ENCODE data around the gene CTAG1B. TPM values are rescaled to one million over a fixed set of nuclear protein-coding genes. Genes with fewer than 3 reads are reported as not detected.
"Not testable (repeated sequence)": the region's sequence is repeated elsewhere in the genome, so short reads cannot be mapped to it uniquely, and the experiment has no call there.

CTAG1B gene
- total RNA-seq, 1 donor from 2014 or later: not detected

GRCh38 chrX:154608823-154609222 lies 10.3 kb downstream of the CTAG1B start:
- H3K4me1 Mint-ChIP-seq (ENCODE audit: low read depth); H3K4me3 Mint-ChIP-seq; H3K36me3 Mint-ChIP-seq (ENCODE audit: low read depth); H3K27me3 Mint-ChIP-seq (ENCODE audit: insufficient read depth); intact Hi-C loops (cut with micrococcal nuclease); H3K27ac Mint-ChIP-seq; DNase-seq (ENCODE audit: low spot score); H3K9me3 Mint-ChIP-seq: not testable (repeated sequence)

- H3K4me3 Mint-ChIP-seq; H3K36me3 Mint-ChIP-seq (ENCODE audit: low read depth); H3K27me3 Mint-ChIP-seq (ENCODE audit: insufficient read depth); H3K4me1 Mint-ChIP-seq (ENCODE audit: low read depth); H3K9me3 Mint-ChIP-seq; DNase-seq (ENCODE audit: low spot score); H3K27ac Mint-ChIP-seq; intact Hi-C loops (cut with micrococcal nuclease): not testable (repeated sequence)
Observed at GRCh38 chrX:154607976-154608375, 11.1 kb downstream of the CTAG1B start.

GRCh38 chrX:154607370-154607769 lies 11.7 kb downstream of the CTAG1B start:
- Mint-ChIP-seq H3K4me3 (no peak overlapping the region), H3K27ac (no peak overlapping the region), H3K27me3 (ENCODE audit: insufficient read depth) (peaks cover 9% of the 10 kb centered on the region), H3K9me3 (no peaks in the 10 kb centered on the region), H3K4me1 (ENCODE audit: low read depth) (peaks cover 8% of the 10 kb centered on the region), H3K36me3 (ENCODE audit: low read depth) (no peaks in the 10 kb centered on the region)
- intact Hi-C loops (cut with micrococcal nuclease): no loop called here
- DNase-seq (ENCODE audit: low spot score): no peak

GRCh38 chrX:154605566-154605965 lies 13.5 kb downstream of the CTAG1B start:
- no peak for DNase-seq (ENCODE audit: low spot score)
- H3K27ac Mint-ChIP-seq: no peak overlapping the region
- H3K4me1 Mint-ChIP-seq (ENCODE audit: low read depth): peaks cover 8% of the 10 kb centered on the region
- H3K27me3 Mint-ChIP-seq (ENCODE audit: insufficient read depth): peaks cover 9% of the 10 kb centered on the region
- H3K4me3 Mint-ChIP-seq: no peak overlapping the region
- no peaks in the 10 kb centered on the region for H3K9me3 Mint-ChIP-seq
- intact Hi-C loops (cut with micrococcal nuclease): no loop called here
- no peaks in the 10 kb centered on the region for H3K36me3 Mint-ChIP-seq (ENCODE audit: low read depth)

- DNase-seq (ENCODE audit: low spot score): no peak
- Mint-ChIP-seq H3K36me3 (ENCODE audit: low read depth) (no peaks in the 10 kb centered on the region), H3K4me1 (ENCODE audit: low read depth) (peaks cover 8% of the 10 kb centered on the region), H3K27me3 (ENCODE audit: insufficient read depth) (peaks cover 9% of the 10 kb centered on the region), H3K9me3 (no peaks in the 10 kb centered on the region), H3K27ac (no peak overlapping the region), H3K4me3 (no peak overlapping the region)
- intact Hi-C loops (cut with micrococcal nuclease): no loop called here
Observed at GRCh38 chrX:154603438-154604430, 15.3 kb downstream of the CTAG1B start.

- DNase-seq (ENCODE audit: low spot score): no peak
- Mint-ChIP-seq H3K4me3 (no peak overlapping the region), H3K36me3 (ENCODE audit: low read depth) (no peaks in the 10 kb centered on the region), H3K27me3 (ENCODE audit: insufficient read depth) (peaks cover 9% of the 10 kb centered on the region), H3K9me3 (no peaks in the 10 kb centered on the region), H3K27ac (no peak overlapping the region), H3K4me1 (ENCODE audit: low read depth) (peaks cover 8% of the 10 kb centered on the region)
- intact Hi-C loops (cut with micrococcal nuclease): no loop called here
Observed at GRCh38 chrX:154602766-154603437, 16.2 kb downstream of the CTAG1B start.

- no peak overlapping the region for H3K4me3 Mint-ChIP-seq
- peaks cover 10% of the 10 kb centered on the region for H3K27me3 Mint-ChIP-seq (ENCODE audit: insufficient read depth)
- no peaks in the 10 kb centered on the region for H3K36me3 Mint-ChIP-seq (ENCODE audit: low read depth)
- no peak overlapping the region for H3K27ac Mint-ChIP-seq
- DNase-seq (ENCODE audit: low spot score): no peak
- H3K9me3 Mint-ChIP-seq: no peaks in the 10 kb centered on the region
- intact Hi-C loops (cut with micrococcal nuclease): no loop called here
- peaks cover 8% of the 10 kb centered on the region for H3K4me1 Mint-ChIP-seq (ENCODE audit: low read depth)
Observed at GRCh38 chrX:154602226-154602625, 16.9 kb downstream of the CTAG1B start.

GRCh38 chrX:154600759-154601374 lies 18.2 kb downstream of the CTAG1B start:
- Mint-ChIP-seq H3K9me3 (no peaks in the 10 kb centered on the region), H3K27me3 (ENCODE audit: insufficient read depth) (peaks cover 8% of the 10 kb centered on the region), H3K4me3 (no peak overlapping the region), H3K27ac (no peak overlapping the region), H3K36me3 (ENCODE audit: low read depth) (no peaks in the 10 kb centered on the region), H3K4me1 (ENCODE audit: low read depth) (no peaks in the 10 kb centered on the region)
- no peak for DNase-seq (ENCODE audit: low spot score)
- intact Hi-C loops (cut with micrococcal nuclease): no loop called here

GRCh38 chrX:154599531-154599930 lies 19.6 kb downstream of the CTAG1B start:
- H3K27ac Mint-ChIP-seq: no peak overlapping the region
- no peak for DNase-seq (ENCODE audit: low spot score)
- H3K4me1 Mint-ChIP-seq (ENCODE audit: low read depth): no peaks in the 10 kb centered on the region
- H3K36me3 Mint-ChIP-seq (ENCODE audit: low read depth): no peaks in the 10 kb centered on the region
- intact Hi-C loops (cut with micrococcal nuclease): no loop called here
- H3K27me3 Mint-ChIP-seq (ENCODE audit: insufficient read depth): peaks cover 14% of the 10 kb centered on the region
- H3K4me3 Mint-ChIP-seq: no peak overlapping the region
- H3K9me3 Mint-ChIP-seq: no peaks in the 10 kb centered on the region

- Mint-ChIP-seq H3K4me3 (no peak overlapping the region), H3K9me3 (no peaks in the 10 kb centered on the region), H3K36me3 (ENCODE audit: low read depth) (no peaks in the 10 kb centered on the region), H3K27ac (no peak overlapping the region), H3K4me1 (ENCODE audit: low read depth) (no peaks in the 10 kb centered on the region), H3K27me3 (ENCODE audit: insufficient read depth) (peaks cover 10% of the 10 kb centered on the region)
- intact Hi-C loops (cut with micrococcal nuclease): no loop called here
- DNase-seq (ENCODE audit: low spot score): no peak
Observed at GRCh38 chrX:154598656-154599055, 20.4 kb downstream of the CTAG1B start.

GRCh38 chrX:154597221-154597620 lies 21.9 kb downstream of the CTAG1B start:
- Mint-ChIP-seq H3K27me3 (ENCODE audit: insufficient read depth) (peaks cover 8% of the 10 kb centered on the region), H3K27ac (no peak overlapping the region), H3K4me3 (no peak overlapping the region), H3K4me1 (ENCODE audit: low read depth) (no peaks in the 10 kb centered on the region), H3K36me3 (ENCODE audit: low read depth) (no peaks in the 10 kb centered on the region), H3K9me3 (no peaks in the 10 kb centered on the region)
- intact Hi-C loops (cut with micrococcal nuclease): no loop called here
- no peak for DNase-seq (ENCODE audit: low spot score)

GRCh38 chrX:154596290-154596929 lies 22.7 kb downstream of the CTAG1B start:
- H3K4me3 Mint-ChIP-seq: no peak overlapping the region
- H3K27me3 Mint-ChIP-seq (ENCODE audit: insufficient read depth): peaks cover 10% of the 10 kb centered on the region
- intact Hi-C loops (cut with micrococcal nuclease): no loop called here
- no peaks in the 10 kb centered on the region for H3K4me1 Mint-ChIP-seq (ENCODE audit: low read depth)
- no peaks in the 10 kb centered on the region for H3K36me3 Mint-ChIP-seq (ENCODE audit: low read depth)
- H3K9me3 Mint-ChIP-seq: no peaks in the 10 kb centered on the region
- no peak overlapping the region for H3K27ac Mint-ChIP-seq
- DNase-seq (ENCODE audit: low spot score): no peak
